Upper lobe of left lung (tissue), 6 donors: ENCODE data around the gene NSA2. TPM values are rescaled to one million over a fixed set of nuclear protein-coding genes. Genes with fewer than 3 reads are reported as not detected.

Source experiments
- ATAC-seq, 2 donors: fragments of 200-7000 bp; cut with Tn5 transposase; one replicate each; pipeline ENCODE4 v1.9.1; 2022; ENCODE audit warnings: mild to moderate bottlenecking in 2 of 2, moderate library complexity in 2 of 2; ENCODE audit not compliant: low FRiP score in 2 of 2
- DNase-seq, 2 donors: peaks; one replicate each; pipeline ENCODE4 v3.0.0-alpha.2; 2019 to 2020
- H3K27ac ChIP-seq, 4 donors: fragments of 200-600 bp; sonication (generic); one replicate each; pipeline ENCODE4 v1.5.1; 2016 to 2019
- H3K27me3 ChIP-seq, 4 donors: fragments of 200-600 bp; sonication (generic); one replicate each; pipeline ENCODE4 v1.5.1; 2017 to 2019
- H3K36me3 ChIP-seq, 4 donors: fragments of 200-600 bp; sonication (generic); one replicate each; pipeline ENCODE4 v1.5.1; 2016 to 2019
- H3K4me1 ChIP-seq, 4 donors: fragments of 200-600 bp; sonication (generic); one replicate each; pipeline ENCODE4 v1.5.1; 2018 to 2019
- H3K4me3 ChIP-seq, 4 donors: fragments of 200-600 bp; sonication (generic); one replicate each; pipeline ENCODE4 v1.5.1; 2017 to 2019; ENCODE audit warnings: mild to moderate bottlenecking in 2 of 4, moderate library complexity in 1 of 4
- H3K9me3 ChIP-seq, 4 donors: fragments of 200-600 bp; sonication (generic); one replicate each; pipeline ENCODE4 v1.5.1; 2018 to 2019
- EP300 ChIP-seq, 4 donors: sonication (generic); formaldehyde crosslinking; IDR thresholded peaks; one replicate each; pipeline ENCODE4 v1.5.1; 2017; ENCODE audit warnings: antibody characterized with exemption in 4 of 4, control low read depth in 2 of 4
- POLR2A ChIP-seq, 4 donors: fragments of 450-650 bp; IDR thresholded peaks; one replicate each; pipeline ENCODE4 v1.5.1; 2016 to 2017; ENCODE audit warnings: antibody characterized with exemption in 4 of 4, mild to moderate bottlenecking in 2 of 4
- POLR2AphosphoS5 ChIP-seq, 2 donors: sonication (generic); formaldehyde crosslinking; IDR thresholded peaks; one replicate each; pipeline ENCODE4 v1.5.1; 2017; ENCODE audit warnings: antibody characterized with exemption in 2 of 2
- WGBS, 2 donors: methylation state at CpG; one replicate each; pipeline ENCODE4 v1.1.5; 2017 to 2018; 5-methylcytosine and 5-hydroxymethylcytosine counted together
- total RNA-seq, 6 donors: library from RNA; depleted of rRNA in 4 of 6; stranded (reverse); fragments of >200 nt in 4 of 6; gene quantifications; one replicate each; pipeline versions ENCODE4 v1.1.0 to v1.2.1, GENCODE V29; 2016 to 2021
- TF ChIP-seq, protein P1 (sequence below), 6 experiments: fragments of 450-650 bp in 4 of 6; fragments of 200-600 bp in 2 of 6; sonication (generic) in 2 of 6; IDR thresholded peaks; one replicate each; pipeline ENCODE4 v1.5.1; 2016 to 2019; ENCODE audit warnings: antibody characterized with exemption in 6 of 6
- donor health status: DM: no; HTN: no; CAD: no; lungs with moderate emphysema.
- donor health status: DM: no; HTN: yes; CAD: no; lungs with severe emphysema.

NSA2 gene
- total RNA-seq = 10 to 100 TPM; 38.2 to 77.0 (median 49.2) TPM

DNA sequence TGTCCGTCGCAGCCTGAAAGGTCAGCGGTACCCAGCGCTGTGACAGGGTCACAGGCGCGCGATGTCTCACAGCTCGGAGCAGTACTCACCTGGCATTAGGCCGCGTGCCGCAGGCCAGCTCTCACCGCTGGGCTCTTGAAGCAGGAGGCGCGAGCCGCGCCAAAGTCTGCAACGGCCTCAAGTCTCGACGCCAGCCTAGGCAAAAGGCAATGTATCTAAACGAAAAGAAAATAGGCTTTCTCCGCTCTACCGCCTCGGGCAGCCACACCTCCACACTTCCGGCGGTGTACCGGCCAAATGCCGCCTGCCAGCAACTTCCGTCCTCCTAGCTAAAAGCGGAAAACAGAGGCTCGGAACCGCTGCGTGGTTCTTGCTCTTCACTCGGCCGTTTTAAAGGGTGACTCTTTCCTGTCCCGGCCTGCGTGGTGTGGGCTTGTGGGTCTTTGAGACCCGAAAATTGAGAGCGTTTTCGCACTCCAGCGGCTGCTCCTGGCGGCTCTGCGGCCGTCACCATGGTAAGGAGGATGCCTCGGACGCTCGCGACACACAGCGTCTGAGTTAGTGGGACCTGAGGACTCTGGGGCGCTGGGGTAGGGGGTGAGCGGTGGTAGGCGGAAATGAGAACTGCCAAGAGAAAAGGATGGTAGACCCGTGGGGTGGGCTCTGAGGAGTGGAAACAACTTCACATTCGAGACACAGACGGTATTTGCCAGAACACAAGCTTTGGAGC lies at the start of gene NSA2, which contains the start of gene GFM2:
Gene NSA2, plus strand, starts transcription at position 401 of the 730 bp plus-strand sequence. Its CDS starts 112 bp downstream, at position 513.
Gene GFM2, minus strand, starts transcription at position 269 of the 730 bp plus-strand sequence. CDS start 3,375 bp downstream, outside the sequence.
- Histone ChIP-seq H3K9me3 (no peaks in the 10 kb centered on the region), H3K27me3 (no peaks in the 10 kb centered on the region), H3K4me3 (peak within 1 kb of the TSS; percentile 73 to 99 (median 95)), H3K36me3 (peaks cover 0 to 36% (median 23%) of the 10 kb centered on the region in 4 donors), H3K4me1 (peaks cover 21 to 27% (median 25%) of the 10 kb centered on the region in 4 donors), H3K27ac (peak within 1 kb of the TSS; percentile 80 to 88 (median 85))
- 0 to 1% methylated on average over 25 to 50 of the region's 54 CpGs for WGBS, 2 donors
- peak; percentile 99 to 100 for ATAC-seq
- DNase-seq = peak; percentile 91 to 97
- TF ChIP-seq POLR2AphosphoS5 (IDR thresholded peaks at IDR 0.05) (peak; percentile 77 to 82), POLR2A (IDR thresholded peaks at IDR 0.05) (peak in 2 of 4 donors; percentile 28 to 57), EP300 (IDR thresholded peaks at IDR 0.05) (peak in 1 of 4 donors; percentile 17)
- TF ChIP-seq, protein P1, sequence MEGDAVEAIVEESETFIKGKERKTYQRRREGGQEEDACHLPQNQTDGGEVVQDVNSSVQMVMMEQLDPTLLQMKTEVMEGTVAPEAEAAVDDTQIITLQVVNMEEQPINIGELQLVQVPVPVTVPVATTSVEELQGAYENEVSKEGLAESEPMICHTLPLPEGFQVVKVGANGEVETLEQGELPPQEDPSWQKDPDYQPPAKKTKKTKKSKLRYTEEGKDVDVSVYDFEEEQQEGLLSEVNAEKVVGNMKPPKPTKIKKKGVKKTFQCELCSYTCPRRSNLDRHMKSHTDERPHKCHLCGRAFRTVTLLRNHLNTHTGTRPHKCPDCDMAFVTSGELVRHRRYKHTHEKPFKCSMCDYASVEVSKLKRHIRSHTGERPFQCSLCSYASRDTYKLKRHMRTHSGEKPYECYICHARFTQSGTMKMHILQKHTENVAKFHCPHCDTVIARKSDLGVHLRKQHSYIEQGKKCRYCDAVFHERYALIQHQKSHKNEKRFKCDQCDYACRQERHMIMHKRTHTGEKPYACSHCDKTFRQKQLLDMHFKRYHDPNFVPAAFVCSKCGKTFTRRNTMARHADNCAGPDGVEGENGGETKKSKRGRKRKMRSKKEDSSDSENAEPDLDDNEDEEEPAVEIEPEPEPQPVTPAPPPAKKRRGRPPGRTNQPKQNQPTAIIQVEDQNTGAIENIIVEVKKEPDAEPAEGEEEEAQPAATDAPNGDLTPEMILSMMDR (IDR thresholded peaks at IDR 0.05) = no peak

DNA sequence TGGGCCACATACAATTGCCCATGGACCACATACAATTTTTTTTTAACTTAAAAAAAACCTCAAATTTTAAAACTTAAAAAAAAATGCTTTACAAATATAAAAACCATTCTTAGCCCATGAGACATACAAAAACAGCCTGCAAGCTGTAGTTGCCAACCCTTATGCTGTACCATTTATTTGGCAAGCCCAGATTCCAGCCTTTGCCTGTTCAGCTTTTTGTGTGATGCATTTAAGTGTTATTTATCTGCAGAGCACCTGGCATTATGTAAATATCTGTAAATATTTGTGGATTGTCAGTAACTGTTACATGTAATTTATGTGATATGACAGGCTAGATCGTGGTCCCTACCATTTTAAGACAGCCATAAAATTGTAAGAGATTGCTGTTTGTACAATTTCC lies 49.5 kb upstream of the NSA2 start:
- ATAC-seq = no peak
- no peaks in the 10 kb centered on the region for H3K9me3 ChIP-seq
- no peaks in the 10 kb centered on the region for H3K27me3 ChIP-seq
- H3K4me1 ChIP-seq = no peaks in the 10 kb centered on the region
- no peak overlapping the region for H3K4me3 ChIP-seq
- H3K36me3 ChIP-seq = peaks cover 8 to 88% (median 45%) of the 10 kb centered on the region in 4 donors
- no peak for TF ChIP-seq POLR2A (IDR thresholded peaks at IDR 0.05)
- TF ChIP-seq, protein P1 (IDR thresholded peaks at IDR 0.05) = no peak
- no peak for TF ChIP-seq POLR2AphosphoS5 (IDR thresholded peaks at IDR 0.05)
- TF ChIP-seq EP300 (IDR thresholded peaks at IDR 0.05) = no peak
- DNase-seq = no peak
- WGBS, 2 donors = 55 to 60% methylated on average over 1 of the region's 1 CpG
- no peak overlapping the region for H3K27ac ChIP-seq

DNA sequence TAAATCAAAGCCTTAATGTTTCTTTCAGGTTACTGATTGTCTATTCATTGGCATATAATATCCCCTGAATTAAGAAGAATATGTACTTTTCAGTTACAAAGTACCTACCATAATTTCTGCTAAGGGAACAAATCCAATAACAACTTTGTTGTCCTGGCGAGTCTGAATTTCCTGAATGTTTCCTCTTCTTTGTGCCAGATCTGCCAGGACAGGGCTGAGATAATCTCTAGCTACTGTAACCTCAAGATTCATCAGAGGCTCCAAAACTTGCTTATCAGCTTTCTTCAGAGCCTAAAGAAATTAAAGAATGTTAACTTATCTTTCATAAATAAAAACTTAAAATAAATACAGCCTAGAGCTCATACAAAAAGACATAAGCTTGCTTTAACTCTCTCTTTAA lies 44.8 kb upstream of the NSA2 start:
- H3K27ac ChIP-seq = peak overlapping the region in 1 of 4 donors; percentile 13
- H3K27me3 ChIP-seq = no peaks in the 10 kb centered on the region
- 60 to 66% methylated on average over 1 of the region's 1 CpG for WGBS, 2 donors
- peaks cover 32 to 97% (median 49%) of the 10 kb centered on the region in 4 donors for H3K36me3 ChIP-seq
- no peak overlapping the region for H3K4me3 ChIP-seq
- ATAC-seq (no peak), DNase-seq (no peak)
- H3K4me1 ChIP-seq = no peaks in the 10 kb centered on the region
- H3K9me3 ChIP-seq = no peaks in the 10 kb centered on the region
- TF ChIP-seq POLR2A (IDR thresholded peaks at IDR 0.05) (no peak), EP300 (IDR thresholded peaks at IDR 0.05) (no peak), POLR2AphosphoS5 (IDR thresholded peaks at IDR 0.05) (no peak)
- TF ChIP-seq, protein P1 (IDR thresholded peaks at IDR 0.05) = no peak

DNA sequence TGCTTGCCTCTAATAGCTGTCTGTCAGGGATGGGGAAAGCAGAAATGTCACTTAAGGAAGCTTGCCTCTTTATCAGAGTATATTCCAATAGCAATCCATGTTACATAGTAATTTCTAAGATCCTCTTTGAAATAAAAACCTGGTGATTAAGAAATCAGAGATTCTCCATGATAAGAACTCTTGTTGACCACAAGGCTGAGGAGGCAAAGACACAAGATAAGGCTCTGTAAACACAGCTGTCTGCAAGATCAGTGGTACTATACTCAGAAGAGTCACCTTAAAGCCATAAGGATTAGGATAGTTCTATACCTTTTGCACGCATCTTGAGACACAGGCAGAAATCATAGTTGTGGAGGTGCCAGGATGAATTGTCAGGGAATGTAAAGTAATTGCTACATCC lies 41.7 kb upstream of the NSA2 start:
- no peak overlapping the region for H3K27ac ChIP-seq
- no peak overlapping the region for H3K4me3 ChIP-seq
- no peaks in the 10 kb centered on the region for H3K9me3 ChIP-seq
- no peaks in the 10 kb centered on the region for H3K27me3 ChIP-seq
- TF ChIP-seq EP300 (IDR thresholded peaks at IDR 0.05) (no peak), POLR2AphosphoS5 (IDR thresholded peaks at IDR 0.05) (no peak), POLR2A (IDR thresholded peaks at IDR 0.05) (no peak)
- TF ChIP-seq, protein P1 (IDR thresholded peaks at IDR 0.05) = no peak
- DNase-seq = no peak
- ATAC-seq = no peak
- H3K36me3 ChIP-seq = peaks cover 31 to 96% (median 36%) of the 10 kb centered on the region in 4 donors
- no peaks in the 10 kb centered on the region for H3K4me1 ChIP-seq
- WGBS, 2 donors = 96 to 100% methylated on average over 1 of the region's 1 CpG
